GM12892 (cell line): ENCODE data around the gene TSSC4.

Source experiments
- POLR2A ChIP-seq: IDR thresholded peaks from 2 replicates; pipeline ENCODE4 v1.6.1; 2011; ENCODE audit warnings: low read depth, low read length, control low read depth
- POLR2AphosphoS5 ChIP-seq: IDR thresholded peaks from 2 replicates; pipeline ENCODE4 v1.6.1; 2011; ENCODE audit warnings: low read depth, low read length, control low read depth
- TAF1 ChIP-seq: IDR thresholded peaks from 2 replicates; pipeline ENCODE4 v1.6.1; 2011; ENCODE audit warnings: low read depth, mild to moderate bottlenecking, control low read depth, low read length, borderline replicate concordance

DNA sequence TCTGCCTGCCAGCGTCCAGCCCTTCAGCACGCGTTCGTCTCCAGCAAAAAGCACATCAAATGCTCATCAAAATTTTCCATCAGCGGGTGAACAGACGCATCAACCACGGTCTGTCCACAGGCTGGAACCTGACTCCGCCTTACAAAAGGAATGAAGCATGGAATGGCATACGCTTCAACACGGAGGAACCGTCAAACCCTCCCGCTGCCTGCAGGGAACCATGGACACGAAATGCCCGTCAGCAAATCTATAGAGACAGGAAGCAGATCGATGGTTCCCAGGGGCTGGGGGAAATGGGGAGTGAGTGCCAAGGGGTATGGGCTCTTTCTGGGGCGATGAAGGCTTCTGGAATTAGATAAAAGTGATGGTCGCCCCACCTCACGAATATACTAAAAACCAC is 16.2 kb downstream of the TSSC4 start:
- TF ChIP-seq POLR2A (no peak), TAF1 (no peak), POLR2AphosphoS5 (no peak)
